GM18507 (cell line): ENCODE results near the gene PPP6R1.

Source experiments
- DNase-seq: peaks from one replicate; pipeline ENCODE4 v3.0.0; 2011; ENCODE audit warnings: low read depth; ENCODE audit not compliant: insufficient read length; ENCODE audit errors: extremely low spot score
- FAIRE-seq: peaks from 2 replicates; lab custom pipeline; 2011; peaks lifted over from hg19 to GRCh38; lab: Jason Lieb, UNC

Gene PPP6R1

DNA sequence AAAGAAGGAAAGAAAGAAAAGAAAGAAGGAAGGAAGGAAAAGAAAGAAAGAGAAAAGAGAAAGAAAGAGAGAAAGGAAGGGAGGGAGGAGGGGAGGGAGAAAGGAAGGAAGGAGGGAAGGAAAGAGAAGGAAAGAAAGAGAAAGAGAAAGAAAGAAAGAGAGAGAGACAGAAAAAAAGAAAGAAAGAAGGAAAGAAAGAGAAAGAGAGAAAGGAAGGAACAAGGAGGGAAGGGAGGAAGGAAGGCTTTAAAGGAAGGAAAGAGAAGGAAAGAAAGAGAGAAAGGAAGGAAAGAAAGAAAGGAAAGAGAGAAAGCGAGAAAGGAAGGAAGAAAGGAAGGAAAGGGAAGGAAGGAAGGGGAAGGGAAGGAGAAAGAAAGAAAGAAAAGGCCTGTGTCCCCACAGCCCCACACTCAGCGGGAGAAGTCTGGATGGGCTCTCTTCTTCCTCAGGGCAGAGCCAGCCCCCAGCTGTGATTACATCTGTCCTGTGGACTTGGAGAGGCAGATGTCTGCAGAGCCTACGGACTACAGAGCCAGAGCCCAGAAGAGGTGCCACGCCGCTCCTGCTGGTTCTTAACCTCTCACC, 59.1 kb downstream of the PPP6R1 start:
- no peak for FAIRE-seq
- no peak for DNase-seq

DNA sequence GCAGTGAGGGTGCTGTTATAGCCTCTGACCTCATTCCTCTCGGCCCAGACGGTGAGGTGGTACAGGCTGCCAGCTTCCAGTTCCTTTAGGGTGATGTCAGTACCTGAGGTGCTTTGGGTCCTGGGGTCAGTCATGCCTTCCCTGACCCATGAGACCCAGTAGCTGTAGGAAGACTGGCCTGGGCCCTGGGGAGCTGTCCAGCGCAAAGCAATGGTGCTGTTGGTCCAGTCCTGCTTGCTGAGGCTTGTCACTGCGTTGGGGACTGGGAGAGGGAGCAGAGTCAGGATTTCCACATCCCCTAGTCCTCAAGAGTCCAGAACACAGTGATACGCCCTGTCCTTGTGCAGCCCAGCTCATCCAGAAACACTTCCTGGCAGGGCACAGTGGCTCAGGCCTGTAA, 60.2 kb downstream of the PPP6R1 start:
- FAIRE-seq: no peak
- no peak for DNase-seq

DNA sequence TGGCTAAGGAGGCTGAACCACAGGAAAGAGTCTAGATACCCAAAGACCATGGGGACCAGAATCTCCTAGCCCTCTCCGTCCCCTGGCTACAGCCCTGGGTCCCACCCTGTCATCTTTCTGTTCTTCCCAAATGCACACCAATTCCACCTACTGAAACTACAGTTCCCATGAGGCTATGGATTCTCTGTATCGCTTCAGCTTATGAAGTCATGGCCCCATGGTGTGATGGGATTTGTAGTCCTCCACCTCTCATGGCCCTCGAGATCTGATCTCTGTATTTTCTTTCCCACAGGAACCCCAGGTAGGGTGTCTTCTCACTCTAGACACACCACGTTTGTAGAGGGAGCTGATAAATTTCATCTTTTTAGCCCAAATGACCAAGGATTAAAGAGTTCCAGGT, 61.3 kb downstream of the PPP6R1 start:
- FAIRE-seq (no peak), DNase-seq (no peak)

DNA sequence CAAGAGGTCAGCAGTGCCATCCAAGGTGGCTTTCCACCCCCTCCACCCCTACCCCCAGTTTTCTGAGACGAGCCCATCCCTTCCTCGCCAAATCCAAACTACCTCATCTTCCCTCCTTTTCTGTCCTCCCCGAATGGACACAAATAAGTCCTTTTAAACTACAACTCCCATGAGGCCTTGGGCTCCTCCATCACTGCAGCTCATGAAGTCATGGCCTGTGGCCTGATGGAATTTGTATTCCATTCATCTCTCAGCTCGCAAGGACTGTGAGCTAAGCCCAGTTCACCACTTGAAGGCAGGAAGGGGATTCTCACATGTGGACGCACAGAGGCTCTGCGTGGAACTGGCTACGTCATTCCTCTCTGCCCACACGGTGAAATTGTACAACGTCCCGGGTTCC, 62.0 kb downstream of the PPP6R1 start:
- no peak for FAIRE-seq

DNA sequence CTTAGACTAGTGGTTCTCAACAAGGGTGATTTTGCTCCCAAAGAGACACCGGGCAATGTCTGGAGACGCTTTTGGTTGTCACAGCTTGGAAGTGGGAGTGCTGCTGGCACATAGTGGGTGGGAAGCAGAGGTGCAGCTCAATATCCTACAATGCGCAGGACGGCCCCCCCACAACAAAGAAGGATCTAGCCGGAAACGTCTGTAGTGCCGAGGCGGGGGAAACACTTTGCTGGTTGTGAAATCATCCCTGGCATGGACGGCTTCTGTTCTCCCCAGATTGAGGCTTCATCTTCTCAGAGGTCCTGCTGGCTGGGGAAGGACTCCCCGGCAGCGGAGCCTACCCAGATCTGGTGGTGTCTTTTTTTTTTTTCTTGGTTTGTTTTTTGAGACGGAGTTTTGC, 65.3 kb downstream of the PPP6R1 start:
- FAIRE-seq (no peak), DNase-seq (no peak)

More for the DNA sequence above, 62.0 kb downstream of the PPP6R1 start:
- no peak for DNase-seq

DNA sequence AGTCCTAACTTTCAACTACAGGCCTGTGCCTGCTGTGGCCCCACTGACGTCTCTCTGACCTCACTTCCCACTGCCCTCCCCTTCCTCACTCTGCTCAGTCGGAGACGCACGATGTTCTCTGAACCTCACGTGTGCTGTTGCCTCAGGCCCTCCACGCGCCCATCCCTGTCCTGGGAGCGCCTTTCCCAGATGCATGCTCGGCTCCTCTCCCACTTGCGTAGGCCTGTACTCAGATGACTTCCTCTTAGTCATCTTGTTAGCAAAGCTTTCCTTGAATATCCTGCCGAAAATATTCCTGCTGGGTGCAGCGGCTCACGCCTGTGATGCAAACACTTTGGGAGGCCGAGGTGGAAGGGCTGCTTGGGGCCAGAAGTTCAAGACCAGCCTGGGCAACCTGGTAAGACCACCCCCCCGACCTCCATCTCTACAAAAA, 69.4 kb downstream of the PPP6R1 start:
- no peak for FAIRE-seq
- no peak for DNase-seq

DNA sequence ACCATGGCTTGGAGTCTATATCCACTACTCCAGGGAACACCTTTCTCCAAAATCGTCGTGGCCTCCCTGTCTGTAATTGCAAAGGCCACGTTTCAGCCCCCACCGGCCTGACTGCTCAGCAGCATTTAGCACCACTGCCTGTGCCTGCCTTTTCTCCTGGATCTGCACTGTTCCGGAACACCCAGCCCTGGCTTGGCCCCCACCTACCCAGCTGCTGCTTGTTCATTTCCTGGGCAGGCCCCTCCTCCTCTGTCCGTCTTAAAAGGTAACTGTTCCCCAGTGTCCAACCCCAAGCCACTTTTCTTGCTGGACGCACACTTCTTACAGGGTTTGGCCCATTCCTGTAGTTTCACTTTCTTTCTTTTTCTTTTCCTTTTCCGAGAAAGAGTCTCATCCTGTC, 70.2 kb downstream of the PPP6R1 start:
- FAIRE-seq: no peak
- DNase-seq: no peak

DNA sequence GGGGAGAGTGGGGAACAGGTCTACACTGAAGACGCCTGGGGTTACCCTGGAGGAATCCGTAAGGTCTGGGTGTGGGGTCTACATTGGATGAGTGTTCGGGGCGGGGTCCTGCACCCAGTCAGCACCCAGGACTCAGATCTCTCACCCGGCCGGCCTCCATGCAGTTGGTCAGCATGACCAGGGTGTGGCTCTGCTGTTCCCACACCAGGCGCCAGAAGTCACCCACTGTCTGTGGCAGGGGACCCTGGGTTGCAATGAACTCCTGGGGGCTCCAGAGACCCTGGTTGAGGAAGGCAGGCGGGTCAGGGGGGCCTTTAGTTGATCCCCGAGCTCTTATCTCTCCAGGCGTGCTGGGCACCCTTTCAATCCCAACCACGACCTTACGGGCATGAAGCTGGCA, 72.7 kb downstream of the PPP6R1 start:
- DNase-seq: no peak
- FAIRE-seq: no peak

DNA sequence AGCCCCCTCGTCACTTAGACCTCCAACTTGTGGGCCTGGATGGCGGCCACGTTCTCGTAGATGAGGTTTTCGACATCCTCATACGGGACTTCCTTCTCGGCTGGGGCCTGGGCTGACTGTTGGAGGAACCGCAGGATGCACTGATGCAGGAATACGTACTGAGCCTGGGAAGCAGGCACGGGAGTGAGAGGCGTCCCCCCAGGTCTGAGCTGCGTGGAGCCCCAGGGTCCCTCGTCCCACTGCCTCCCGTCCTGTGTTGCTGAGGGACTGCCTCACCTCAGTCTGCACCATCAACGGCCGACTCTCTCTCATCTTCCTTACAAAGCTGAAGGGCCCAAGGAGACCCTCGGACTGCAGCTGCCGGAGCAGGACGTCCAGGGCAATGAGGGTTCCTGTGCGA, 77.1 kb downstream of the PPP6R1 start:
- FAIRE-seq: no peak
- no peak for DNase-seq
